GM19463 (cell line): ENCODE data around the gene ALDH3A2.
"Not testable (repeated sequence)": the region's sequence is repeated elsewhere in the genome, so short reads cannot be mapped to it uniquely, and the experiment has no call there.

ENCODE experiments used
- ATAC-seq: cut with Tn5 transposase; IDR thresholded peaks from one replicate; pipeline ENCODE4 v1.9.1; 2021; ENCODE audit warnings: mild to moderate bottlenecking, moderate library complexity; ENCODE audit not compliant: unreplicated experiment

The ALDH3A2 gene

GRCh38 chr17:19677736-19678379 is 29.3 kb downstream of the ALDH3A2 start:
- no peak for ATAC-seq

DNA sequence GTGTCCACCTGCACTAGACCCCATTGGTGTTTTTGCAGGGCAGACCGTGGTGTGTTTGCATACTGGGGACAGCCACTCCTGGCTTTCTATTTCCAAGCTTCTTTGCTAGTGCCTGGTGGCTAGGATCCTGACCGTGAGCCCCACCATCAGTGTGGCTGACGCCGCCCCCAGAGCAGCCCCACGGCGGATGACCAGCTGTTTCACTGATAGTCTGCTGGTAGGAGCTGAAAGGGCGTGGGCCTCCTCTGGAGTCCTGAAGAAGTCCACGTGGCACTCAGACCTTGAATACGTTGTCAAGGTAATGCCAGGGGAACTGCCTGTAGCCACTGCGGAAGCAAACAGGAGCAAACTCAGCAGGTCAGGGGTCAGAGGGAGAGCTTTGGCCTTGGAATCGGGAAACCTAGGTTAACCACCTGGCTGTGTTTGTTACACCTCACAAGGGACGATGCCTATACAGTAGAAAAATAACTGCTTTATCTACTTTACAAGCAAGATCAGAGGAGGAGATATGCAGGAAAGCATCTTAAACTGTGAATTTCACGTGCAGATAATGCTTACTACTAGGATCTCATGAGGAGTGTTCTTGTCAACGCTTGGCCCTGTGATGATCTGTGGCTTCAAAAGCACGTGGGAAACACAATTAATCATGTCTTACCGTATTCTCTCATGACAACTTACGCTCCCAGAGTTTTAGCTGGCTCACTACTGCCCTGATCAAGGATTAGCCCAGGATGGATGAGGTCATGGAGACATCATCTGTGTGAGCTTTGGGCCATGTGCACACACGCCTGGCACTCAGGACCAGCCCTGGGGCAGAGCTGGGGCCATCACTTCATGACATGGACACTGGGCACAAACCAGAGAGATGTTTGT is 30.3 kb downstream of the ALDH3A2 start:
- ATAC-seq = no peak

GRCh38 chr17:19683117-19683516 is 34.6 kb downstream of the ALDH3A2 start:
- ATAC-seq = no peak

DNA sequence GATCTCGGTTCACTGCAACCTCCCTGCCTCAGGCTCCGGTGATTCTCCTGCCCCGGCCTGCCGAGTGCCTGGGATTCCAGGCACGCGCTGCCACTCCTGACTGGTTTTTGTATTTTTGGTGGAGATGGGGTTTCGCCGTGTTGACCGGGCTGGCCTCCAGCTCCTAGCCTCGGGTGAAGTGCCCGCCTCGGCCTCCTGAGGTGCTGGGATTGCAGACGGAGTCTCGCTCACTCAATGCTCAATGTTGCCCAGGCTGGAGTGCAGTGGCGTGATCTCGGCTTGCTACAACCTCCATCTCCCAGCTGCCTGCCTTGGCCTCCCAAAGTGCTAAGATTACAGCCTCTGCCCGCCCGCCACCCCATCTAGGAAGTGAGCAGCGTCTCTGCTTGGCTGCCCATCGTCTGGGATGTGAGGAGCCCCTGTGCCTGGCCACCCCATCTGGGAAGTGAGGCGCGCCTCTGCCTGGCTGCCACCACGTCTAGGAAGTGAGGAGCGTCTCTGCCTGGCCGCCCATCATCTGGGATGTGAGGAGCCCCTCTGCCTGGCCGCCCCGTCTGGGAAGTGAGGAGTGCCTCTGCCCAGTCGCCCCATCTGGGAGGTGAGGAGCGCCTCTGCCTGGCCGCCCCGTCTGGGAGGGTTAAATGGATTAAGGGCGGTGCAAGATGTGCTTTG is 36.5 kb downstream of the ALDH3A2 start:
- ATAC-seq = not testable (repeated sequence)

- ATAC-seq = no peak
These were observed 38.0 kb downstream of the ALDH3A2 start for GRCh38 chr17:19686400-19687090.

DNA sequence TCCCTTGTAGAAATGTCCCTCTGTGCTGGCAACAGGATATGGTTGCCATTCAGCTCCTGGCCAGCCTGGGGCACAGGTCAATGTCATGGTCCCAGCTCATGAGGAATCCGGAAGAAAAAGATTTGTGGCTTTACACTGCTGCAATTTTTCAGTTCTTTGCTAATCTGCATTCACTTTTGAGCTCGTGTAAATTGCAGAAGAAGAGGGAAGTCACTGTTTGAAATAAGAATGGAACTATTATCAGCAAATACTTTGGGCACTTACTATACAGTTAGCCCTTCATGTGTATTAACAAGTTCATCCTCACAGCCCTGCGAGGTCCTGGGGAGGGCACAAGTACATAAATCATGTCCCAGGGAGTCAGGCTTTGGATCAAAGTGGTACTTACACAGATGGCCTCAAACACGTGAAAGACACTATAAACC is 53.7 kb downstream of the ALDH3A2 start:
- ATAC-seq = no peak

- no peak for ATAC-seq
These were observed 54.7 kb downstream of the ALDH3A2 start for GRCh38 chr17:19703106-19703827.

GRCh38 chr17:19703828-19704613 is 55.5 kb downstream of the ALDH3A2 start:
- no peak for ATAC-seq

DNA sequence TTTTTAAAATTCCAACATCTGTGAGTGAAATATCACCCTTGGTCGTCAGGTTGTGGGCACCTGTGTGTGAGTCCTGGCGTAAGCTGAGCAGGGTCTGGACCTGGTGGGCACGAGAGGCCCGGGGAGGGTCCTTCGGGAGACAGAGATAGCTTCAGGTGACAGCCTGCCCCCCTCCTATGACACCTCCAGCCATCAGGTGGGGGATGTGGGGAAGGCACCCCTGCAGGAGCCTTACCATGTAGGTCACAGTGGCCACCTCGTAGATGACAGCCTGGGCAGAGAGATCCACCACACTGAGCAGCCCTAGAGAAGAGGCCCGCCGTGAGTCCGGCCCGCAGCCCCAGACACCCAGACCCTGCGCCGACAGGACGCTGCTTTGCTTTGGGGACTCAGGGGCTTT is 56.6 kb downstream of the ALDH3A2 start:
- no peak for ATAC-seq

GRCh38 chr17:19705771-19706770 is 57.5 kb downstream of the ALDH3A2 start:
- no peak for ATAC-seq

GRCh38 chr17:19706791-19707727 is 58.5 kb downstream of the ALDH3A2 start:
- no peak for ATAC-seq

DNA sequence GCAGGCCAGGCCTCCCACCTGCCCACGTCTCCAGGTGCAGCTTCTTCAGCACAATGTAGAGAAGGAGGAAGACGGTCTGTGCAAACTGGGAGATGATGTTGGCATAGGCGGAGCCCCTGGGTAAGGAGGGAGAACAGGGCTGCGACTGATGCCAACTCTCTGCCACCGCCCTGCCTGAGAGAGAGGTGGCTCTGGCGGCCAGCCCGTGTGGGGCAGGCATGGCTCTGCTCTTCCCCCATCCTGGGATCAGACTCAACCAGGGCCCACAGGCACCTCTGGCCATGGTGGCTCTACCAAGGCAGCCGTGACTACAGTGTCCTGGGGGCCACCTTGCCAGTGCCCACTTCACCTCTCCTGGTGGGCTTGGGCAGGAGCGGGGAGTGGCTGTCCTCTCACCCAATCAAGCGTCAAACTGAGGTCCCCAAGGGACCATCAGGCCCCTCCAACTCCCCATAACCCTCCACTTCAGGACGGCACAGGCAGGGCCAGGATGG is 59.2 kb downstream of the ALDH3A2 start:
- ATAC-seq = no peak

DNA sequence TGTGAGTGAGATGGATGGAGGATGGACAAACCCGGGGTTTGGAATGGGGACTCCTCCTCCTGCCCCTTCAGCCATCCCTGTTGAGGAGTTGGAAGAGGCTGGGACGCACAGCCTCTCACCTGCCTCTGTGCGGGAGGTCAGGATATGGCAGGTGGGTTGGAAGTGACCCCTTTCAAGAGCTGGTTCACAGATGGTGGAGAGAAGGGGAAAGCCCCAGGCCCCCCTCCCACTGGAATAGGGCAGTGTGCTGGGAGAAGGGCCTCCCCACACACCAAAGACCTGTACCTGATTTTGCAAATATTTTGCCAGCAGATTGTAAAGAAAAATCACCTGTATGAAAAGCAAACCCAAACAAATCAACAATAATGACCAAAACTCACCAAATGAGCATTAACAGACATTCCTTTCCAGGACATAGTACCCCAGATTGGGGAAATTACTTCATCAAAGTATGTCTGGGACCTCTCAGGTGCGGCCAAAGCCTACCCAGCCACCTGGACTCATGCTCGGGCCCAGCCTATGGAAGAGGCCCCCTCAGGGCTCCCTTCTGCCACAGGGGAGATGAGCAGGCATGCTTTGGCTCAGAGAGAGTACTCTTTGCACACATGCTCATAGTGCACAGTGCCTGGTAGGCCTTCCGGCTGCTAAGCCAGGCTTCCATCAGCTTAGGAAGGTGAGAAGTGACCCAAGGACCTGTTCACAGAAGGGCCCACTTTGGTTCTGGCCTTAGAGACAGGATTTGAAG is 60.1 kb downstream of the ALDH3A2 start:
- ATAC-seq = no peak

DNA sequence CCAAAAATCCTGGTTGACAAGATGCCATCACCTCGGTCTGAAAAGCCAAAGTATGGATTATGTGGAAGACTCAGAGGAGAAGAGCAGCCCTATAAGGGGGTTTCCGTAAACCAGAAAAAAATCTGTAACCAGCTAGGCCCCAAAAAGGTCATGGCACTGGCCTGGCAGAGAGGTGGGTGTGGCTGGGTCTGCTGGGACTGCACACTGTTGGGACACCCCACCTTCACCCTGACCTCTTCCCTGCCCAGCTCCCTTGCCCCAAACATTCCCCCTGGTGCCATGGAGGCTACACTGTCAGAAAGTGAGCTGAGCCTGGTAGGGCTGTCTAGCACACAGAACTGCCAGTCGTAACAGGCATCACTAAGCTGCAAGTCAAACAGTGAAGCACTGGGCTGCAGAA is 61.3 kb downstream of the ALDH3A2 start:
- no peak for ATAC-seq

- no peak for ATAC-seq
These were observed 64.0 kb downstream of the ALDH3A2 start for GRCh38 chr17:19712436-19713004.

GRCh38 chr17:19713462-19713861 is 64.9 kb downstream of the ALDH3A2 start:
- ATAC-seq = no peak
